HepG2 (cell line): ENCODE data around the gene CCNQ. TPM values are rescaled to one million over a fixed set of nuclear protein-coding genes. Genes with fewer than 3 reads are reported as not detected.
A peak's percentile ranks its signal among the peaks of the same experiment; 100 is the strongest.

ENCODE experiments used
- CEBPB ChIP-seq: IDR thresholded peaks from 2 replicates; pipeline ENCODE4 v1.6.1; 2011; ENCODE audit warnings: low read depth, low read length, improper control_type of control experiment, borderline replicate concordance
- FOXA1 ChIP-seq, 2 experiments: fragments of 450-650 bp in 1 of 2; sonication (generic) in 1 of 2; formaldehyde crosslinking in 1 of 2; IDR thresholded peaks; 2 replicates each; pipeline versions ENCODE4 v1.4.0 to v1.6.1; 2016 to 2020; ENCODE audit warnings: missing genetic modification reagents in 1 of 2
- GATAD2A ChIP-seq: IDR thresholded peaks from 2 replicates; pipeline ENCODE4 v1.6.1; 2016
- HBP1 ChIP-seq: IDR thresholded peaks from 2 replicates; pipeline ENCODE4 v1.6.1; 2016; ENCODE audit warnings: low read depth, control low read depth
- HES4 ChIP-seq: sonication (generic); formaldehyde crosslinking; IDR thresholded peaks from 2 replicates; pipeline ENCODE4 v1.9.0; 2021; ENCODE audit warnings: mild to moderate bottlenecking, missing genetic modification reagents, borderline replicate concordance
- HMGXB4 ChIP-seq, 2 experiments: sonication (generic) in 1 of 2; formaldehyde crosslinking in 1 of 2; IDR thresholded peaks; 2 replicates each; pipeline versions ENCODE4 v1.4.0 to v1.6.1; 2018 to 2020; ENCODE audit warnings: missing genetic modification reagents in 2 of 2, borderline replicate concordance in 1 of 2, low read depth in 1 of 2, mild to moderate bottlenecking in 1 of 2, missing biosample characterization in 1 of 2
- HOXA7 ChIP-seq: sonication (generic); formaldehyde crosslinking; IDR thresholded peaks from 2 replicates; pipeline ENCODE4 v1.8.1; 2022; ENCODE audit warnings: mild to moderate bottlenecking, missing genetic modification reagents, moderate library complexity
- JARID2 ChIP-seq: sonication (generic); formaldehyde crosslinking; IDR thresholded peaks from 2 replicates; pipeline ENCODE4 v1.8.1; 2023; ENCODE audit warnings: missing genetic modification reagents, inconsistent platforms; ENCODE audit not compliant: insufficient replicate concordance
- KAT2B ChIP-seq: fragments of 150-350 bp; IDR thresholded peaks from 2 replicates; pipeline ENCODE4 v1.6.1; 2014; ENCODE audit warnings: low read depth, low read length, borderline replicate concordance
- PTBP1 ChIP-seq: fragments of 200-400 bp; formaldehyde crosslinking; IDR thresholded peaks from 2 replicates; pipeline ENCODE4 v1.6.1; 2018; ENCODE audit warnings: low read length, low read depth; ENCODE audit not compliant: poor library complexity, severe bottlenecking
- RFXAP ChIP-seq: sonication (generic); formaldehyde crosslinking; IDR thresholded peaks from 2 replicates; pipeline ENCODE4 v1.4.0; 2020; ENCODE audit warnings: missing genetic modification reagents, borderline replicate concordance
- THYN1 ChIP-seq: sonication (generic); formaldehyde crosslinking; IDR thresholded peaks from 2 replicates; pipeline ENCODE4 v1.8.1; 2023; ENCODE audit warnings: low read depth, mild to moderate bottlenecking, moderate library complexity, missing genetic modification reagents, borderline replicate concordance
- ZBTB1 ChIP-seq: sonication (generic); formaldehyde crosslinking; IDR thresholded peaks from 2 replicates; pipeline ENCODE4 v1.4.0; 2020; ENCODE audit warnings: missing genetic modification reagents, borderline replicate concordance
- ZBTB10 ChIP-seq: sonication (generic); formaldehyde crosslinking; IDR thresholded peaks from 2 replicates; pipeline ENCODE4 v1.4.0; 2020; ENCODE audit warnings: missing genetic modification reagents, borderline replicate concordance
- ZNF101 ChIP-seq: sonication (generic); formaldehyde crosslinking; IDR thresholded peaks from 2 replicates; pipeline ENCODE4 v1.4.0; 2020; ENCODE audit warnings: mild to moderate bottlenecking, low read depth, missing genetic modification reagents, borderline replicate concordance
- ZNF124 ChIP-seq: sonication (generic); formaldehyde crosslinking; IDR thresholded peaks from 2 replicates; pipeline ENCODE4 v1.4.0; 2020; ENCODE audit warnings: missing genetic modification reagents
- ZNF460 ChIP-seq: sonication (generic); formaldehyde crosslinking; IDR thresholded peaks from 2 replicates; pipeline ENCODE4 v1.5.1; 2020; ENCODE audit warnings: missing genetic modification reagents, mild to moderate bottlenecking, borderline replicate concordance
- ZNF605 ChIP-seq: sonication (generic); formaldehyde crosslinking; IDR thresholded peaks from 2 replicates; pipeline ENCODE4 v1.8.0; 2022; ENCODE audit warnings: mild to moderate bottlenecking, missing genetic modification reagents
- ZNF670 ChIP-seq: sonication (generic); formaldehyde crosslinking; IDR thresholded peaks from 2 replicates; pipeline ENCODE4 v1.8.0; 2022; ENCODE audit warnings: mild to moderate bottlenecking, missing genetic modification reagents, borderline replicate concordance
- ZNF770 ChIP-seq: sonication (generic); formaldehyde crosslinking; IDR thresholded peaks from 2 replicates; pipeline ENCODE4 v1.5.0; 2020; ENCODE audit warnings: mild to moderate bottlenecking, missing genetic modification reagents
- ZSCAN22 ChIP-seq: sonication (generic); formaldehyde crosslinking; IDR thresholded peaks from 2 replicates; pipeline ENCODE4 v1.4.0; 2020; ENCODE audit warnings: mild to moderate bottlenecking, missing genetic modification reagents
- polyA plus RNA-seq, 8 experiments: library from polyadenylated mRNA; depleted of rRNA in 3 of 8; stranded (reverse) in 7 of 8; unstranded in 1 of 8; fragments of >200 nt; fragmentation: Illumina TruSeq in 4 of 8; extraction: Trizol in 4 of 8; gene quantifications; 2 replicates each; pipeline versions ENCODE4 v1.2.1 to v1.2.3, GENCODE V29; 2011 to 2016; ENCODE audit warnings: low read depth in 4 of 8, missing spikeins in 1 of 8, mixed read lengths in 1 of 8; ENCODE audit not compliant: insufficient read depth in 1 of 8
- total RNA-seq, 5 experiments: library from RNA; depleted of rRNA; stranded (reverse); fragments of >200 nt; fragmentation: Illumina TruSeq; extraction: Trizol; gene quantifications; 2 replicates each; pipeline ENCODE4 v1.2.3, GENCODE V29; 2016; ENCODE audit warnings: low read depth in 1 of 5

CCNQ gene
- total and polyA plus RNA-seq, 2 of the 13 experiments (the other 11 are each of a cell fraction or from before 2014, with no cell fraction given) = 15.0 to 25.5 TPM

GRCh38 chrX:153626863-153627674 lies 28.1 kb upstream of the CCNQ start (continued):
- peak; percentile 100 for TF ChIP-seq ZBTB10 (CRISPR knock-in tag)
- no peak for TF ChIP-seq ZNF460 (CRISPR knock-in tag)
- no peak for TF ChIP-seq CEBPB
- TF ChIP-seq KAT2B = no peak
- no peak for TF ChIP-seq ZSCAN22 (CRISPR knock-in tag)
- TF ChIP-seq ZNF101 (CRISPR knock-in tag) = no peak
- no peak for TF ChIP-seq JARID2 (CRISPR knock-in tag)
- peak; percentile 42 to 45; a peak in 2 of 4 replicates for TF ChIP-seq HMGXB4 (CRISPR knock-in tag; IDR thresholded peaks at IDR 0.05; ENCODE audit: borderline replicate concordance in 1 of 2, low read depth in 1 of 2)
- no peak for TF ChIP-seq HOXA7 (CRISPR knock-in tag)
- no peak for TF ChIP-seq RFXAP
- TF ChIP-seq ZNF124 (CRISPR knock-in tag) = no peak
- TF ChIP-seq FOXA1 (IDR thresholded peaks at IDR 0.05) = no peak
- TF ChIP-seq FOXA1 (CRISPR knock-in tag; IDR thresholded peaks at IDR 0.05) = peak; percentile 36
- peak; percentile 61 for TF ChIP-seq GATAD2A
- TF ChIP-seq THYN1 (CRISPR knock-in tag) = no peak
- peak; percentile 42 for TF ChIP-seq ZNF770 (CRISPR knock-in tag)
- TF ChIP-seq ZBTB1 (CRISPR knock-in tag) = no peak
- no peak; the same call in 1 of the 2 replicates for TF ChIP-seq ZNF605 (CRISPR knock-in tag)
- TF ChIP-seq PTBP1 = no peak
- TF ChIP-seq HBP1 (CRISPR knock-in tag) = no peak
- TF ChIP-seq ZNF670 (CRISPR knock-in tag) = no peak
- no peak for TF ChIP-seq HES4 (CRISPR knock-in tag)
